SK-N-SH treated with all-trans-retinoic acid at 6 μM for 48 hours (cell line): ENCODE measurements around the gene FGF14.

Experiments used
- BACH2 ChIP-seq: fragments of 250-450 bp; sonication (Bioruptor Pico); IDR thresholded peaks from 2 replicates; pipeline ENCODE4 v1.9.0; 2021; ENCODE audit warnings: mild to moderate bottlenecking, borderline replicate concordance
- GLIS3 ChIP-seq: fragments of 250-450 bp; sonication (Bioruptor Pico); IDR thresholded peaks from 2 replicates; pipeline ENCODE4 v1.5.0; 2020; ENCODE audit warnings: mild to moderate bottlenecking, moderate library complexity
- ZFP3 ChIP-seq: fragments of 250-450 bp; sonication (Bioruptor Pico); IDR thresholded peaks from 2 replicates; pipeline ENCODE4 v1.5.0; 2020; ENCODE audit warnings: mild to moderate bottlenecking, moderate library complexity
- ZFP30 ChIP-seq: fragments of 450-650 bp; formaldehyde crosslinking; IDR thresholded peaks from 2 replicates; pipeline ENCODE4 v1.5.0; 2022; ENCODE audit warnings: mild to moderate bottlenecking, moderate library complexity
- ZNF70 ChIP-seq: fragments of 450-650 bp; formaldehyde crosslinking; IDR thresholded peaks from 2 replicates; pipeline ENCODE4 v1.5.0; 2020; ENCODE audit warnings: mild to moderate bottlenecking, moderate library complexity
- TF ChIP-seq, protein P1 (sequence below): fragments of 250-450 bp; sonication (Bioruptor Pico); IDR thresholded peaks from 2 replicates; pipeline ENCODE4 v1.8.0; 2020; ENCODE audit warnings: mild to moderate bottlenecking, moderate library complexity, borderline replicate concordance
- TF ChIP-seq, protein P2 (sequence below): fragments of 250-450 bp; sonication (Bioruptor Pico); IDR thresholded peaks from 2 replicates; pipeline ENCODE4 v1.5.1; 2020; ENCODE audit warnings: low read depth, mild to moderate bottlenecking, moderate library complexity

DNA sequence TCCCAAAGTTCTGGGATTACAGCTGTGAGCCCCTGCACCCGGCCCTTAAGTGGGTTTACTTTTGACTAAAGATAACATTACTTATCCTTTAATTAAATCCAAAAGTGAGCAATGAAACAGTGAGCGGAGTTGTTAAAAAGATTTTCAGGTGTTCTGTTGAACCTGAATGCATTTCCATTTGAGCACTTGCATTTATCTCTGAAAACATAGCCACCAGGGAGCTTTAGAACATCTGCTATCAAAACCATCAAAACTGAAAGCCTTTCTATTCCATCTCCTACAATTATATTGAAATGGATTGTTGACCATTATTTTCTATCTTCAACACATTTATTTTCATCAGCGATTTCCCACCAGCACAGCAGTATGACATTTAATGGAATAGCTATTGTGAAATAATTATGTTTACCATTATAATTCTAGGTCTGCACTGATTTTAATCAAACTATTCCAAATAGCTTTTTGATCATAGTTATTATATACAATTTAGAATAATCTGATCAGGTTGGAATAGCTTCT lies 269.0 kb downstream of the FGF14 start:
- TF ChIP-seq, protein P1, sequence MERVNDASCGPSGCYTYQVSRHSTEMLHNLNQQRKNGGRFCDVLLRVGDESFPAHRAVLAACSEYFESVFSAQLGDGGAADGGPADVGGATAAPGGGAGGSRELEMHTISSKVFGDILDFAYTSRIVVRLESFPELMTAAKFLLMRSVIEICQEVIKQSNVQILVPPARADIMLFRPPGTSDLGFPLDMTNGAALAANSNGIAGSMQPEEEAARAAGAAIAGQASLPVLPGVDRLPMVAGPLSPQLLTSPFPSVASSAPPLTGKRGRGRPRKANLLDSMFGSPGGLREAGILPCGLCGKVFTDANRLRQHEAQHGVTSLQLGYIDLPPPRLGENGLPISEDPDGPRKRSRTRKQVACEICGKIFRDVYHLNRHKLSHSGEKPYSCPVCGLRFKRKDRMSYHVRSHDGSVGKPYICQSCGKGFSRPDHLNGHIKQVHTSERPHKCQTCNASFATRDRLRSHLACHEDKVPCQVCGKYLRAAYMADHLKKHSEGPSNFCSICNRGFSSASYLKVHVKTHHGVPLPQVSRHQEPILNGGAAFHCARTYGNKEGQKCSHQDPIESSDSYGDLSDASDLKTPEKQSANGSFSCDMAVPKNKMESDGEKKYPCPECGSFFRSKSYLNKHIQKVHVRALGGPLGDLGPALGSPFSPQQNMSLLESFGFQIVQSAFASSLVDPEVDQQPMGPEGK (CRISPR knock-in tag): no peak
- TF ChIP-seq ZNF70: no peak
- no peak for TF ChIP-seq GLIS3
- TF ChIP-seq, protein P2, sequence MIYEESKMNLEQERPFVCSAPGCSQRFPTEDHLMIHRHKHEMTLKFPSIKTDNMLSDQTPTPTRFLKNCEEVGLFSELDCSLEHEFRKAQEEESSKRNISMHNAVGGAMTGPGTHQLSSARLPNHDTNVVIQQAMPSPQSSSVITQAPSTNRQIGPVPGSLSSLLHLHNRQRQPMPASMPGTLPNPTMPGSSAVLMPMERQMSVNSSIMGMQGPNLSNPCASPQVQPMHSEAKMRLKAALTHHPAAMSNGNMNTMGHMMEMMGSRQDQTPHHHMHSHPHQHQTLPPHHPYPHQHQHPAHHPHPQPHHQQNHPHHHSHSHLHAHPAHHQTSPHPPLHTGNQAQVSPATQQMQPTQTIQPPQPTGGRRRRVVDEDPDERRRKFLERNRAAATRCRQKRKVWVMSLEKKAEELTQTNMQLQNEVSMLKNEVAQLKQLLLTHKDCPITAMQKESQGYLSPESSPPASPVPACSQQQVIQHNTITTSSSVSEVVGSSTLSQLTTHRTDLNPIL (CRISPR knock-in tag): no peak
- no peak for TF ChIP-seq BACH2 (CRISPR knock-in tag)
- TF ChIP-seq ZFP30: no peak
- TF ChIP-seq ZFP3 (CRISPR knock-in tag): no peak
